Activated CD8-positive, alpha-beta memory T cell treated with anti-CD3 and anti-CD28 coated beads, Interleukin-2, amount 50 U/mL, for 24 hours (primary cell): Measurements from ENCODE around the gene TMEM17.
"Not testable (repeated sequence)": the region's sequence is repeated elsewhere in the genome, so short reads cannot be mapped to it uniquely, and the experiment has no call there.

ENCODE experiments used
- DNase-seq: peaks from one replicate; pipeline ENCODE4 v3.0.0-alpha.2; 2020; ENCODE audit errors: extremely low read depth

TMEM17 gene, protein sequence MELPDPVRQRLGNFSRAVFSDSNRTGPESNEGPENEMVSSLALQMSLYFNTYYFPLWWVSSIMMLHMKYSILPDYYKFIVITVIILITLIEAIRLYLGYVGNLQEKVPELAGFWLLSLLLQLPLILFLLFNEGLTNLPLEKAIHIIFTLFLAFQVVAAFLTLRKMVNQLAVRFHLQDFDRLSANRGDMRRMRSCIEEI

DNA sequence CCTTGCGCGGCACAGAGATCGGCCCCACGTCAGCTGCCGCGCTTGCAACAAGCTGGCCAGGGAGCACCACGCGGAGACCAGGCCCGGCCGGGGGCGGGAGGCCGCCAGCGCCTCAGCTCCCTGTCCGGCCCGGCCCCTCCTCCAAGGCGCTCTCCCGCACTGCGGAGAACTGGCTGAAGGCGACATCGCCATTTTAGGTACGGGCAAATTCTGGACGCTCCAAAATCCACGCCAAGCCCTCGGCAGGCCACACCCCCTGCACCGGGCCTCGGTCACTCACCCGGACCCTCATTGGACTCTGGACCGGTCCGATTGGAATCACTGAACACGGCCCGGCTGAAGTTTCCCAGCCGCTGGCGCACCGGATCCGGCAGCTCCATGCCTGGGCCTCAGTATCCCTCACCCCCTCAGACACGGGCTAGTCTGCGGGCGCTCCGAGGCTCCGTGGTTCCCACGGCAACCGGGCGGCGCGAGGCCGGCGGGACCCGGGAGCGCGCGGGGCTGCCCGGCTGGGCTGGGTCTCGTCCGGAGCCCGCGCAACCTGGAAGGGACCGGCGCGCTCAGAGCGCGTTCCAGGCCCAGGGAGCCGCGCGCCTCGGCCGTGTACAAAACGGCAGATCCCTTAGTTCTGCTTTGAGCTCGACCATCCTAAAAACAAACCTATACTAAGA, at the start of gene TMEM17:
TMEM17 (minus strand) TSS at position 446 of the 671 bp plus-strand sequence; CDS start at position 380, 66 bp downstream.
- DNase-seq = no peak

DNA sequence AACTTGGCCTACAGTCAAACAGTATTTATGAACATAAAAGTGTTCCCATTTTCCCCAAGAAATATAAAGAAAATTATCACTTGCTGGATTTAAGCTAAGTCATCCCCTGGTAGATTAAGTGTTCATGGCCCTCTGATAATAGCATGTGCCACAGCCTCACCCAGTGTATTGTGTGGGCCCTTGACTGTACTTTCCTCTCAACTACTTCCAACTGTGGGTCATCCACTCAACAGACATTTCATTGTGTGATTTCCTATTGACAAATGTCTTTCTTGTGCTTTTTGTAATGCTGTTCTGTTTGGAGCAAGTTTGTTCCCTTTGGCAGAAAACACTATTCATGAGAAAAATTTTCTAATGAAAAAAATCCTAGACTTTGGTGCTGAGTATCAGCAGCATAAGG, 48.4 kb upstream of the TMEM17 start:
- no peak for DNase-seq

DNA sequence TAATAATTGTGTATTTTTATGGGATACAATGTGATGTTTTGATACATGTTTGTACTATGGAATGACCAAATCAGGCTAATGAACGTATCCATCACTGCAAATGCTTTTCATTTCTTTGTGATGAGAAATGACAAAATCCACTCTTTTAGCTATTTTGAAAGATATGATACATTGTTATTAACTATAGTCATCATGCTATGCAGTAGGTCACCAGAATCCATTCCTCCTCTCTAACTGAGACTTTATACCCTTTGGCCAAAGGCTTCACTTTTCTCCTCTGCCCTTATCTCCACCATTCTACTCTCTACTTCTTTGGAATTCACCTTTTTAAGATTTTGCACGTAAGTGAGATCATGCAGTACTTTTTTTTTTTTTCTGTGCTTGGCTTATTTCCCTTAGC, 44.5 kb upstream of the TMEM17 start:
- DNase-seq = no peak

DNA sequence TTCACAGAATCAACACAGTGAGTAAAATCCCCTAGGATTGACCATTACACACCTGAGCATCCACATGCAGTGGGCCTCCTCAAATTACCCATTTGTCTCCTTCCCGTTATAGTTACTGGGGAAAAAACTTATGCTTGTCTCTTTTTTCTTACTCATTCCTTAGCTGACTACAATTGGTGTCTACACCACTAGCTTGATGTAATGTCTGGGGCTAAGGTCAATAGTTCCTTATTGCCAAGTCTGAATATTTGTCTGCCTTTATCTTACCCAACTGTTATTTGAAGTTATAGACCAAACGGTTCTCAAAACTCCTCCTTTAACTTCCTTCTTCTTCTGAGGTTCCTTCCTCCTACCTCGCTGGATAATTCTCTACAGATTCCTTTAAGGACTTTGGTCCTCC, 41.9 kb upstream of the TMEM17 start:
- DNase-seq = no peak

DNA sequence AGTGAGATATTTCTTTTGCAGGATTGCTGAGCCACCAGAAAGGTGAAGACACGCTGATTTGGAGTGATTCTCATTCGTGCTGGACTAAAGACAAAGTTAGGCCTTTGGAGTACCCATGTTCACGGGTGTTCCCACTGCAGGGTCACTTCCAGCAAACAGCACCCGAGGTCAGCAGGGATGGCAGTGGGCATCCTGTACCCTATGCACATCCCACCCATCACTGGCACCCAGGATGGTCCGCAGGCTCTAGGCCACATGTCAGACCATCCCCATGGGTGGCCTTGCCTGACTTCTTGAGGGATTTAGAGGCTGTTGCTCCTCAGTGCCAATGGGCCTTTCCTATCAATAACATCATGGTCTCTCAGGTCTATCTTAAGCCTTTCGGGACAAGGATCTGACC, 39.3 kb upstream of the TMEM17 start:
- no peak for DNase-seq

DNA sequence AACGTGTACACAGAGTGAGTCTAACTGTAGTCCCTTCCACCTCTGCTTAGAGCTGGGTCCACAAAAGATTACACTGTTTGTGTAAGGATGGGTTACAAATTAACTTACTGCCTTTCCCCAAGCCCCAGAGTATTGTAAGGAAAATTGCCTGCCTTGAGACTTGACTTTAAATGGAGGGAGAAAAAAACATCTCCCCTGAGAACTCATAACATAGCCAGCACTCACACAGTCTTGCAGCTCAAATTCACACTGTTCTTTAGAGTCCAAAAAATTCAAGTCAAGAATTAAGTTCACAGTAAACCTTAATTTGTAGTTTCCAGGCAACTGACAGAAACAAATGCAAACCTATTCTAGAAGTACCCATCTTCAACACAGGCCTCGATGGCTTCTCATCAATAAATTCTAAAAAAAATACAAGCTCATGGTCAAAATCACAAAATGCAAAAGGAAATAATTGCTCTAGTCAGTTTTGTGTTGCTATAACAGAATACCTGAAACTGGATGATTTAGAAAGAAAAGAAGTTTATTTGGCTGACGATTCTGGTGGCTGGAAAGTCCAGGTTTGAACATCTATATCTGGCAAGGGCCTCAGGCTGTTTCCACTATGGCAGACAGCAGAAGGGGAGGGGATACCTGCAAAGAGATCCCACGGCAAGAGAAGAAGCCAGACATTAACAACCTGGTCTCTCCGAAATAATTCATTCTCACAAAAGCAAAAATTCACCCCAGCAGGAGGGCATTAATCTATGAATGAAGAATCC, 34.6 kb upstream of the TMEM17 start:
- DNase-seq = no peak

DNA sequence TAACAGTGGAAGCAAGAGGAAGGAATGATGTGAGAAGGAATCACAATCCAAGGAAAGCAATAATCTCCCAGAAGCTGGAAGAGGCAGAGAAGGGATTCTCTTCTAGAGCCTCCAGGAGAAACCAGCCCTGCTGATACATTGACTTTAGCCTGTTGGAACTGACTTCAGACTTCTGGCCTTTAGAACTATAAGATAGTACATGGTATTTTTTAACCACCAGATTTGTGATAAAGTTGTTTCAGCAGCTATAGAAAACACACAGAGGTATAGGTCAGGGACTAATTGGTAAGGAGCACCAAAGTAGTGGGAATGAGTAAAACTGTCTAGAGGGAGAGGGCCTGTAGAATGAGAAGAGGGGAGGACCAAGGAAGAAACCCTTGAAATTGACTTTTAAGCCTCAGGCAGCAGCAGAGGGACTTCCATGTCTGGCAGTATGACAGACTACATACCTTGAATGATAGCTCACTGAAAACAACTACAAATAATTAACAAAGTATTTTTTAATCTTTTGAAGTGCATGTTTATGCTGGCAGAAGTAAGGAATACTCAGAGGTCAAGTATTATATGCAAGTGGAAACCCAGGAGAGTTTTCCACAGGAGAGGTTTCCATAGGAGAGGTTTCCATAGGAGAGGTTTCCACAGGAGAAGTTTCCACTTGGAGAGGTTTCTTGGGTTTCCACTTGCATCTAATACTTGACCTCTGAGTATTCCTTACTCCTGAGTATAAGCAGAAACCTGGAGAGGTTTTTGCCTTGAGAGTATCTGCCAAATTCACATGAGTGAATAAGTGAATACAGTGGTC, 33.8 kb upstream of the TMEM17 start:
- no peak for DNase-seq

DNA sequence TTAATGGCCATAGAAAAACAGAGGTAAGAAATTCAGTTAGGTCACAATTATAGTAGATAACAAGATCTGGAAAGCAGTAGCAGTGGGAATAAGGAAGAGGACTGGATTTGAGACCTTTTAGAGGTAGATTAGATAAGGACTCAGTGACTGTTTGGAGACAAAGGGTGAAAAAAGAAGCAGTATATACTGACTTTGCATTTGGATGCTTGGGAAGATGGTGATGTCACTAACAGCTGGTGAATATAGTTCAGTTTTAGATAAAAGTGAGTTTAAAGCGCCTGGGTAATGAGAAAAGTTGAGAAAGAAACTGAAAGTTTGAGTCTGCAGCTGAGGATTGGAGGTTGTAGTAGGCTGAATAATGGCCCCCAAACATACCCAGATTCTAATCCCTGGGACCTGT, 32.8 kb upstream of the TMEM17 start:
- no peak for DNase-seq

DNA sequence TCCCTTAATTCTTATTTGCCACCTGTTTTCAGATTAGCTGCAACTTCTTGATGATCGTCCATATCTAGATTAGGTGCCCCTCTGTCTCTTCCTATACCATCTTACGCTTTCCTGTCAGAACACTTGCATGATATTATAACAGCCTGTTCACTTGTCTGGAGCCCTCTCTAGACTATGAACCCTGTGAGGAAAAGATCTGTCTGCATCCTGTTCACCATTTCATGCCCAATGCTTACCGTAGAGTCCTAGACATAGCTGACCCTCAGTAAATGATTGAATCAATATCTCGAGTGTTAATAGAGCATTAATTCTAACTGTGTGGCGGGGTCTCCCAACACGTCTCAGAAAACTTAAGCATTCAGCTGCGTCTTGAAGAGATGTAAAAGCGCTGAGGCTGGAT, 31.8 kb upstream of the TMEM17 start:
- no peak for DNase-seq

DNA sequence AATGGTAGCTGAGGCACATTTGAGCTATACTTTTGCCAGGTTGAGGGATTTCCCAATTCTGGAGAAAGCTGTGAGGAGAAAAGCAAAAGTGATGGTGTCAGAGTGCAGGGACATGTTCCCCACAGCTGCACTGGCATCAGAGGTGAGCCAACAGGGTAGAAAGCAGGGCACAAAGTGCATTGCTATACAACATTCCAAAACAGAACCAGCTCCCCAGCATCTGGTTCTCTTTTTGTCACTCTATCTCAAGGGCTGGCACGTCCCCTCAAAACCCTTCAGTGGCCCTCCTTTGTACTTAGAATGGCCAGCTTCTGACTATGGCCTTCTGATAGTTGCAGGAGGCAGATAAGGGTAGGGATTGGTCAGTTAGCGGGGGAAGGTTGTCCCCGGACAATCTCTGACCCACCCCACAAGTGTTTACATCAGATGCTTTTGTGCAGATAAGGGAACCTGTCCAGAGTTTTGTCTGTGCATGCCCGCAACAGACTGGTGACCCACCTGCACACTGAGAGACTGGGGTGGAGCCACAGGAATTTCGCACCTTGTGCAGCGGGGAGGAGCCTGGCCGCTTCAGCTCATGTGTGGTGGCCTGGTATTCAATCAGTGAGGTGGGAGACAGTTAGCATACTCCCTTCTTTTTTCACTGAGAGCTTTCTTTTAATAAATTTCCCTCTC, 31.0 kb upstream of the TMEM17 start:
- DNase-seq = no peak

DNA sequence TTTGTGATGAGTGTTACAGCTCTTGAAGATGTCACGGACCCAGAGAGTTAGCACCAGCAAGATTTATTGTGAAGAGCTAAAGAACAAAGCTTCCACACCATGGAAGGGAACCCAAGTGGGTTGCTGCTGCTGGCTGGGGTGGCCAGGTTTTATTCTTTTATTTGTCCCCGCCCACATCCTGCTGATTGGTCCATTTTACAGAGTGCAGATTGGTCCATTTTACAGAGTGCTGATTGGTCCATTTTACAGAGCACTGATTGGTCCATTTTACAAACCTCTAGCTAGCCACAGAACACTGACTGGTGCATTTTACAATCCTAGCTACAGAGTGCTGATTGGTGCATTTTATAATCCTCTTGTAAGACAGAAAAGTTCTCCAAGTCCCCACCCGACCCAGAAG, 29.5 kb upstream of the TMEM17 start:
- not testable (repeated sequence) for DNase-seq

DNA sequence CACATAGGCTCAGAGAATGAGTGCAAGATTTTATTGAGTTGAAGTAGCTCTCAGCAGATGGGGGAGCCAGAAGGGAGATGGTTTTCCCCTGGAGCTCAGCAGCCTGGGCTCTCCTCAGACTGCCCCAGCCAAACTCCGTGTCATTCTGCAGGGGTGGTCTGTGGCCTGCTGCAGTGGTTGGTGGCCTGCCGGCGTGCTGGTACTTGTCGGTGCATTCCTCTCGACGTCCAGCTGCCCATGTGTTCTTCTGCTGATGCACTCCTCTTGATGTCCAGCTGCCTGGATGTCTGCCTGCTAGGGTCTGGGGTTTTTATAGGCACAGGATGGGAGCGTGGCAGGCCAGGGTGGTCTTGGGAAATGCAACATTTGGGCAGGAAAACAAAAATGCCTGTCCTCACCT, 25.6 kb upstream of the TMEM17 start:
- no peak for DNase-seq

DNA sequence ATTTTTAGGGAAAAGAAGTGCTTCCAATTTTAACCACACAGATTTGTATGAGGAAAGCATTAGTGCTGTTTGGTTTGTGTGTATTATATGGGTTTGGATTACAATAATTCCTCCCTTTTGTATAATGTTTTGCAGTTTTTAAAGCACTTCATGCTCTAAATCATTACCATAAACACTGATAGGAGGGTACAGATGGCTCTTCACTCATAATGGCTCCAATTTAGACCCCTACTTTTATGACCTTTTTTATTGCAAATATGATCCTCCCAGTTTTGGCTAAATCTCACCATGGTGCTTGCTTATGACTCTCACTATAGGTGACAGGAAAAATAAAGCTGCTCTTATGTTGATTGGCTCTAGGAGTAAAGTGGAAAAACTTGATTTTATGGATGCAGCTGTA, 23.8 kb upstream of the TMEM17 start:
- DNase-seq = no peak

DNA sequence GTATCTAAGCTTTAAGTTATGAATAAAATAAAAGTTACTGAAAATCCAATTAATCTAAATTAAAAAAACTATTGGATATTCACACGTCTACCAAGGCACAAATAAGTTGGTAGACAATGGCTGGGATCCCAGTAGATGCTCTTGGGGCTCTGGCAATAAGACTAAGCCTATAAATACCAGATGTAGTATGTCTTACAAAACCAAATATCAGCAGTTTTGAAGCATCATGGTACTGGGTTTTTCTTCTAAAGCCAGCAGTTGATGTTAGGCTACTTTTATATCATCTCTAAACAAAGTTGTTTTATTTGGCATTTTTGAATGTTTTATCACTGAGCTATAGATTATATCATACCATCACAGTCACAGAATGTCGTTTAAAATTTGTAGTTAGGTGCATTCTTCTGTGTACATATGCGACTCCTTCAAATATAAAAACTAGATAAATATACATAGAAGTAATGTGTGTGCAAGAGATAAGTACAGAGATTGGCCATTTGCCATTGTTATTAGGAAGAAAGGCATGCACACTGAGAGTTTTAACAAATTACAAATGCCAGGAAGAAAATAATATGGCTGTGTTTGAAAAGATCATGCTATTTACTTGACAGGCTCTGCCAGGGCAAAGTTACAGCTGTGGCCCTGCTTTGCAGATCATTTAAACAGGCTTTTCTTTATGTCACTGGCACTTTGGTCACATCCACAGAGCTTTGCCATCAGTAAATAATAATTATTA, 21.6 kb upstream of the TMEM17 start:
- no peak for DNase-seq

DNA sequence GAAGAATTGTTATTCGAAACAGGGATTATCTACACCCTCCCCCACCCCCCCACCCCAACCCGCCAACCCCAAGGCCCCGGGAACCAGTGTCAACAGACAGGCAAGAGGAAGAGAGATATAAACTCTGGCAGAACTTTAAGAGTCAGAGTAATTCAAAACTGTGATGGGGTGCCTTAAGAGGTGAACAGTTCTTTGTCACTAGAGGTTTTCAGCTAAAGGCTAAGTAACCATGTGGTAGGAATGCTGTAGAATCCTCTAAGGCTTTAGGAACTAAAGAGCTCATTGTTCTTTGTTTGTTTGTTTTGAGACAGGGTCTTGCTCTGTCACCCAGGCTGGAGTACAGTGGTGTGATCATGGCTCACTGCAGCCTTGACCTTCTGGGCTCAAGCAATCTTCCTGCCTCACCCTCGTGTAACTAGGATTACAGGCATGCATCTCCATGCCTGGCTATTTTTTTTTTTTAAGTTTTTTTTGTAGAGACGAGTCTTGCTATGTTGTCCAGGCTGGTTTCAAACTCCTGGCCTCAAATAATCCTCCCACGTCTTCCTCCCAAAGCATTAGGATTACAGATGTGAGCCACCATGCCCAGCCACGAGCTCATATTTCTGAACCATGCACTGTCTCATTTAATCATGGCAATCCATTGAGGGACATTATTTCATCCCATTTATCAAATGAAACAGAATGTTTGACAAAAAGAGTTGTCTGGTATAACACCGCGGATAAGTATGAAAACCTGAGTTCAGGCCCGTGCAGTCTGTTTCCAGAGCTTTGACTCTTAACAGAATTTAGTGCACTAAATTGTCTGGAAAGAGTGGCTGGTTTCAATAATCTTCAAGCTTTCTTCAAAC, 20.8 kb upstream of the TMEM17 start:
- no peak for DNase-seq

DNA sequence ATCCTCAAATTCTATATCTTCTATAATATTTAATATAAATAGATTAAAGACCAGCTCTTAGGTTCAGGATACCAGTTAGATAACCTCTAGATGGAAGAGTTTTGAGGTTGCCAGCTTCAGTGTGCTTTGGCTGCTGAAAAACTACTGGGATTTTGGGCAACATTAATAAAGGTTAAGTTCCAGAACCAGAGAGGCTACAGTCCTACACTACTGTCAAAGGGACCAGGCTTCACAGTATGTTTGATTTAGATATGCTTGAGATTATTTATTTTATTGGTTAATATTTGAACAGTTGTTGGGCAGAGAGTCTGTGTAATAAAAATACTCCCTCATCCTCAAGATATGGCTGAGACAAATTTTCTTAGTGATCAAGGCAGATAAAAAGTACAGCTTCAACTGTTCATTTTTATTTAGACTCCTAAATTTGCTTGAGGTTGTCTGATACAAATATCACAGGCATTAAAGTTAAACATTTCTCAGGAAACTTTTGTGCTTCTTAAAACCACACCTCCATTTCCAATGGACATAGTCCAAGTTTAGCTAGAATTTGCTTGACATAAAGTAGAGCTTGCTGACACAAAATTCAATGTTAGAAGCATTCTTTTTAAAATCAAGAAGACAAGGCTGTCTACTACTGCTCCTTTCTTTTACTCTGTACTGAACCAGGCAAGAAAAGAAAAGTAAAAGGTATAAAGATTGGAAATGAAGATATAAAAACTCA, 19.7 kb upstream of the TMEM17 start:
- no peak for DNase-seq

DNA sequence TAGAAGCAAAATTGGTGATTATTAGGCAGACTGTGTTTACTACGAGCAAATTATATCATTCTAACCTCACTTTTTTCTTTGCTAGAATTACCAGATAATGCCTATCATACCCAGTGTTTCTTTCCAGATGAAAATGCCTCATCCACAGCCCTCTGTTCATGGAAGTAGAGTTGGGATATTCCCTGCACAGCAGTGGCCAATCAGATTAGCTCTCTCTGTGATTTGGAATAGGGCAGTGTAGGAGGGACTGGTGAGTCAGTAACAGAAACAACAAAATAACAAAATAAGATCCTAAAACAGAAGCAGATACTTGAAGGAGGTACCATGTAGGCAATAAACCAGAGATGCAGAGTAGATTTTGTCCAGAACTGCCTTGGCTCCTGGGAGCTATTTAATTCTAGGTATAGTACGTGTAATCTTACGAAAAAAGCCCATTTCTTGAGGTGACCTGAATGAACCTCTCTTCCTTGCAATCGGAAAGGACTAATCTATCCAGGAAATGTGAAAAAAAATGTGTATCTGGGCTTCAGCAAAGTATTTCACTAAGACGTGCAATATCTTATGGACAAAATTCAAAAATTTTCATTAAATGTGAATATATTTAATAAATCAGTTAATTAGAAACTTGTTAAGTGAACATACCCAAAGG, 18.4 kb upstream of the TMEM17 start:
- no peak for DNase-seq

DNA sequence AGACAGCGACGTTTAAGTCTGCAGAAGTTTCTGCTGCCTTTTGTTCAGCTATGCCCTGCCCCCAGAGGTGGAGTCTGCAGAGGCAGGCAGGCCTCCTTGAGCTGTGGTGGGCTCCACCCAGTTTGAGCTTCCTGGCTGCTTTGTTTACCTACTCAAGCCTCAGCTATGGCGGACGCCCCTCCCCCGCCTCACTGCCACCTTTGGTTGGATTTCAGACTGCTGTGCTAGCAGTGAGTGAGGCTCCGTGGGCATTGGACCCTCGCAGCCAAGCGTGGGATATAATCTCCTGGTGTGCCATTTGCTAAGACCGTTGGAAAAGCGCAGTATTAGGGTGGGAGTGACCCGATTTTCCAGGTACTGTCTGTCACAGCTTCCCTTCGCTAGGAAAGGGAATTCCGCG, 15.1 kb upstream of the TMEM17 start:
- DNase-seq = not testable (repeated sequence)

DNA sequence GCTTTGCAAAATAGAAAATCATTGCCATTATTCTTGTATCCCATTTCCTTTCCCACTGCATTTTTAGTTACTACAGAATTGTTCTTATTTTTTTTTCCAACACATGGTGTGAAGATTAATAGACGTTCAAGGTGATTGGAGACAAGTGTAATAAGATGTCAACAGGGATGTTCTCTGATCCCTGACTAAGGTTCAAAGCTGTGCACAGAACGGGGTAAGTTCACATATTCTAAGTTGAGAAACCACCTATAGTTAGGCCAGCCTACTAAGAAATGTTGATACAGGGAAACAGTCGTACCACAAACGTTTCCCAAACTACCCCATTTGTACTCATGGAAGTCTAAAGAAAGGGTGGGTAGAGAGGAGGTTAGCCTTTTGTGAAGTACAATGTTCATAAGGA, 6.4 kb upstream of the TMEM17 start:
- DNase-seq = no peak
